SK-N-SH (cell line): Measurements from ENCODE around the gene FAM181A. TPM values are rescaled to one million over a fixed set of nuclear protein-coding genes. Genes with fewer than 3 reads are reported as not detected.

ENCODE experiments used
- CTCF ChIA-PET: fragments of 300-600, 350-600 bp; formaldehyde crosslinking; extraction: SDS; loops from one replicate; lab custom pipeline; 2021; lab: Yijun Ruan, JAX
- POLR2A ChIA-PET: fragments of 350-600 bp; sonication (Branson Sonifier 250); formaldehyde crosslinking; extraction: SDS; loops from one replicate; lab custom pipeline; 2020; ENCODE audit warnings: antibody characterized with exemption, inconsistent platforms; lab: Yijun Ruan, JAX
- DNase-seq: peaks from one replicate; pipeline ENCODE4 v3.0.0; 2012
- H2AFZ ChIP-seq: fragments of 200-600 bp; sonication (generic); 2 replicates; pipeline ENCODE4 v1.8.1; 2016; ENCODE audit warnings: antibody characterized with exemption, mild to moderate bottlenecking, low read depth
- H3F3A ChIP-seq: fragments of 200-600 bp; sonication (generic); replicated peaks from 2 replicates; pipeline ENCODE3; 2016; ENCODE audit warnings: antibody characterized with exemption, mild to moderate bottlenecking; ENCODE audit not compliant: insufficient read depth
- H3K27ac ChIP-seq, 2 experiments: fragments of 200-500 bp in 1 of 2; fragments of 200-600 bp in 1 of 2; sonication (Bioruptor generic) in 1 of 2; sonication (generic), shearing (Covaris generic) in 1 of 2; 2 replicates each; pipeline versions ENCODE4 v1.5.1 to v1.6.1; 2014 to 2016; ENCODE audit warnings: low read depth in 2 of 2, inconsistent platforms in 1 of 2, low read length in 1 of 2, mild to moderate bottlenecking in 1 of 2, mixed read lengths in 1 of 2
- H3K27me3 ChIP-seq: fragments of 200-600 bp; sonication (generic), shearing (Covaris generic); 2 replicates; pipeline ENCODE4 v1.6.1; 2016; ENCODE audit warnings: mixed run types; ENCODE audit not compliant: insufficient read depth
- H3K36me3 ChIP-seq, 2 experiments: fragments of 200-500 bp in 1 of 2; fragments of 200-600 bp in 1 of 2; sonication (Bioruptor generic) in 1 of 2; sonication (generic) in 1 of 2; replicated peaks in 1 of 2; 2 replicates each; pipeline versions ENCODE3 to v1.5.1; 2014 to 2016; ENCODE audit warnings: low read length in 1 of 2, mild to moderate bottlenecking in 1 of 2; ENCODE audit not compliant: insufficient read depth in 2 of 2, control insufficient read depth in 1 of 2
- H3K4me1 ChIP-seq, 2 experiments: fragments of 200-500 bp in 1 of 2; fragments of 200-600 bp in 1 of 2; sonication (Bioruptor generic) in 1 of 2; sonication (generic), shearing (Covaris generic) in 1 of 2; 2 replicates each; pipeline versions ENCODE4 v1.5.1 to v1.6.1; 2014 to 2016; ENCODE audit warnings: low read depth in 1 of 2, low read length in 1 of 2, mixed run types in 1 of 2; ENCODE audit not compliant: insufficient read depth in 2 of 2, control insufficient read depth in 1 of 2
- H3K4me2 ChIP-seq: fragments of 200-600 bp; sonication (generic), shearing (Covaris generic); 2 replicates; pipeline ENCODE4 v1.6.1; 2017; ENCODE audit warnings: mixed run types
- H3K4me3 ChIP-seq, 2 experiments: fragments of 200-500 bp in 1 of 2; fragments of 200-600 bp in 1 of 2; sonication (Bioruptor generic) in 1 of 2; sonication (generic), shearing (Covaris generic) in 1 of 2; 2 replicates each; pipeline versions ENCODE4 v1.5.1 to v1.8.1; 2014 to 2016; ENCODE audit warnings: low read depth in 2 of 2, inconsistent platforms in 1 of 2, low read length in 1 of 2, mild to moderate bottlenecking in 1 of 2, mixed read lengths in 1 of 2, moderate library complexity in 1 of 2
- H3K79me2 ChIP-seq: fragments of 200-600 bp; sonication (generic); 2 replicates; pipeline ENCODE4 v1.8.1; 2017; ENCODE audit warnings: mild to moderate bottlenecking; ENCODE audit not compliant: insufficient read depth
- H3K9ac ChIP-seq: fragments of 200-600 bp; sonication (generic); 2 replicates; pipeline ENCODE4 v1.6.1; 2017; ENCODE audit warnings: mixed run types
- H3K9me2 ChIP-seq: fragments of 200-600 bp; sonication (generic); 2 replicates; pipeline ENCODE4 v1.6.1; 2017; ENCODE audit warnings: mixed run types
- H3K9me3 ChIP-seq: fragments of 200-600 bp; sonication (generic); 2 replicates; pipeline ENCODE4 v1.6.1; 2017; ENCODE audit warnings: mixed run types, mild to moderate bottlenecking, moderate library complexity
- H4K20me1 ChIP-seq: fragments of 200-600 bp; sonication (generic); 2 replicates; pipeline ENCODE4 v1.6.1; 2017; ENCODE audit warnings: mild to moderate bottlenecking, mixed run types; ENCODE audit not compliant: insufficient read depth
- CHD2 ChIP-seq: fragments of 150-350 bp; IDR thresholded peaks from 2 replicates; pipeline ENCODE4 v1.6.1; 2018; ENCODE audit warnings: low read length; ENCODE audit not compliant: partially characterized antibody
- EP300 ChIP-seq, 2 experiments: IDR thresholded peaks; 2 replicates each; pipeline versions ENCODE4 v1.4.0 to v1.6.1; 2012; ENCODE audit warnings: borderline replicate concordance in 1 of 2, low read depth in 1 of 2, low read length in 1 of 2
- FOSL2 ChIP-seq: IDR thresholded peaks from 2 replicates; pipeline ENCODE4 v1.4.0; 2012; ENCODE audit warnings: low read depth, mild to moderate bottlenecking, moderate library complexity, borderline replicate concordance
- FOXJ3 ChIP-seq: sonication (generic); formaldehyde crosslinking; IDR thresholded peaks from 2 replicates; pipeline ENCODE4 v1.5.1; 2020; ENCODE audit warnings: mild to moderate bottlenecking, missing genetic modification reagents
- FOXM1 ChIP-seq: IDR thresholded peaks from 2 replicates; pipeline ENCODE4 v1.4.0; 2012; ENCODE audit warnings: low read depth, mild to moderate bottlenecking
- GABPA ChIP-seq: IDR thresholded peaks from 2 replicates; pipeline ENCODE4 v1.4.0; 2012; ENCODE audit warnings: low read depth, mild to moderate bottlenecking
- GATA2 ChIP-seq: sonication (generic); formaldehyde crosslinking; IDR thresholded peaks from 2 replicates; pipeline ENCODE4 v1.5.0; 2020; ENCODE audit warnings: mild to moderate bottlenecking, missing genetic modification reagents
- IRF3 ChIP-seq: fragments of 150-350 bp; IDR thresholded peaks from 2 replicates; pipeline ENCODE4 v1.6.1; 2016; ENCODE audit warnings: mild to moderate bottlenecking, low read depth, low read length
- MEF2A ChIP-seq: IDR thresholded peaks from 2 replicates; pipeline ENCODE4 v1.4.0; 2012; ENCODE audit warnings: low read depth, borderline replicate concordance
- MXI1 ChIP-seq: IDR thresholded peaks from 2 replicates; pipeline ENCODE4 v1.6.1; 2012; ENCODE audit warnings: mild to moderate bottlenecking, low read depth, low read length, improper control_type of control experiment
- NFIC ChIP-seq: IDR thresholded peaks from 2 replicates; pipeline ENCODE4 v1.4.0; 2012; ENCODE audit warnings: borderline replicate concordance
- NRF1 ChIP-seq: IDR thresholded peaks from 2 replicates; pipeline ENCODE4 v1.6.1; 2012; ENCODE audit warnings: low read depth, mild to moderate bottlenecking, low read length
- PBX3 ChIP-seq: IDR thresholded peaks from 2 replicates; pipeline ENCODE4; 2012
- RCOR1 ChIP-seq: fragments of 150-350 bp; IDR thresholded peaks from 2 replicates; pipeline ENCODE4 v1.6.1; 2017; ENCODE audit warnings: antibody characterized with exemption, low read length
- RXRA ChIP-seq: IDR thresholded peaks from 2 replicates; pipeline ENCODE4 v1.4.0; 2012; ENCODE audit warnings: low read depth, mild to moderate bottlenecking, borderline replicate concordance
- SIN3A ChIP-seq: IDR thresholded peaks from 2 replicates; pipeline ENCODE4 v1.6.1; 2012; ENCODE audit warnings: low read depth, mild to moderate bottlenecking, low read length, moderate library complexity, borderline replicate concordance
- SMC3 ChIP-seq: IDR thresholded peaks from 2 replicates; pipeline ENCODE4 v1.6.1; 2012; ENCODE audit warnings: low read depth, low read length, improper control_type of control experiment
- TAF1 ChIP-seq: IDR thresholded peaks from 2 replicates; pipeline ENCODE4 v1.6.1; 2012; ENCODE audit warnings: low read depth, mild to moderate bottlenecking, low read length, moderate library complexity, borderline replicate concordance
- TCF12 ChIP-seq: IDR thresholded peaks from 2 replicates; pipeline ENCODE4 v1.4.0; 2012
- USF1 ChIP-seq: IDR thresholded peaks from 2 replicates; pipeline ENCODE4 v1.4.0; 2012; ENCODE audit warnings: low read depth, borderline replicate concordance
- ZBTB33 ChIP-seq: IDR thresholded peaks from 2 replicates; pipeline ENCODE4 v1.4.0; 2012; ENCODE audit warnings: low read depth, borderline replicate concordance
- WGBS: methylation state at CpG from one replicate; pipeline ENCODE4 v1.1.6; 2017; ENCODE audit warnings: low lambda C conversion rate; 5-methylcytosine and 5-hydroxymethylcytosine counted together
- polyA plus RNA-seq, 3 experiments: library from polyadenylated mRNA; depleted of rRNA; stranded (reverse); fragments of >200 nt; gene quantifications; 2 replicates each; pipeline ENCODE4 v1.2.3, GENCODE V29; 2012

Gene FAM181A
- polyA plus RNA-seq, 1 of the 3 experiments (the other 2 are of a cell fraction) = not detected

GRCh38 chr14:93936926-93937325 is 9.8 kb downstream of the FAM181A start (continued):
- no peak for TF ChIP-seq NRF1
- no peak for TF ChIP-seq CHD2

- Histone ChIP-seq H3K4me1 (peaks cover 9 to 11% of the 10 kb centered on the region in 2 experiments; a peak in 3 of 4 replicates), H3K4me2 (no peak overlapping the region), H2AFZ (no peak overlapping the region), H3F3A (peaks cover 6% of the 10 kb centered on the region), H3K27me3 (peaks cover 41% of the 10 kb centered on the region), H3K36me3 (no peaks in the 10 kb centered on the region), H3K9me3 (no peaks in the 10 kb centered on the region), H4K20me1 (no peaks in the 10 kb centered on the region), H3K9ac (no peak overlapping the region), H3K4me3 (no peak overlapping the region), H3K9me2 (no peaks in the 10 kb centered on the region), H3K79me2 (no peaks in the 10 kb centered on the region), H3K27ac (no peak overlapping the region)
- no peak for DNase-seq
- WGBS = 95% methylated on average over 6 of the region's 13 CpGs
- TF ChIP-seq FOXM1 = no peak
- TF ChIP-seq GABPA = no peak
- TF ChIP-seq FOSL2 = no peak
- TF ChIP-seq PBX3 = no peak
- TF ChIP-seq GATA2 (CRISPR knock-in tag) = no peak
- TF ChIP-seq RXRA = no peak
- TF ChIP-seq RCOR1 = no peak
- TF ChIP-seq USF1 = no peak
- no peak for TF ChIP-seq MXI1
- TF ChIP-seq IRF3 = no peak
- TF ChIP-seq SMC3 = no peak
- no peak for TF ChIP-seq NFIC
- TF ChIP-seq MEF2A = no peak
- TF ChIP-seq ZBTB33 = no peak
- no peak for TF ChIP-seq TCF12
- no peak for TF ChIP-seq SIN3A
- no peak for TF ChIP-seq EP300 (IDR thresholded peaks at IDR 0.05; ENCODE audit: borderline replicate concordance in 1 of 2, low read depth in 1 of 2, low read length in 1 of 2)
- no peak for TF ChIP-seq FOXJ3
- no peak for TF ChIP-seq TAF1
- ChIA-PET CTCF (interaction anchor here (0.6 to 7.8 kb wide), 20 partner anchors 9 to 288 kb away, joined by 3 to 219 read pairs (median 6); partner anchors contain the start of genes CCDC197 and FAM181A), POLR2A (no interaction called here)
Measured at GRCh38 chr14:93937519-93937918, 10.4 kb downstream of the FAM181A start.
